Tibial artery (tissue), 4 donors: ENCODE results near the gene TBC1D1.

Experiments
- DNase-seq, 2 donors: peaks; one replicate each; pipeline ENCODE4 v3.0.0-alpha.2; 2019
- H3K27ac ChIP-seq, 2 donors: fragments of 200-600 bp; sonication (generic) in 1 of 2; 1 replicate in 1 of 2; 2 replicates in 1 of 2; pipeline ENCODE4 v1.5.1; 2018 to 2019; ENCODE audit warnings: mild to moderate bottlenecking in 1 of 2
- H3K27me3 ChIP-seq, 2 donors: fragments of 200-600 bp; sonication (generic) in 1 of 2; one replicate each; pipeline versions ENCODE4 v1.5.1 to v1.6.0; 2016 to 2019
- H3K36me3 ChIP-seq, 3 donors: fragments of 200-600 bp; sonication (generic) in 2 of 3; one replicate each; pipeline ENCODE4 v1.5.1; 2016 to 2019; ENCODE audit warnings: mild to moderate bottlenecking in 2 of 3
- H3K4me1 ChIP-seq, 4 donors: fragments of 200-600 bp; sonication (generic) in 2 of 4; 1 replicate in 3 of 4; 2 replicates in 1 of 4; pipeline ENCODE4 v1.5.1; 2016 to 2019
- H3K4me3 ChIP-seq, 2 donors: fragments of 200-600 bp; sonication (generic) in 1 of 2; 1 replicate in 1 of 2; 2 replicates in 1 of 2; pipeline ENCODE4 v1.5.1; 2018 to 2019; ENCODE audit warnings: mild to moderate bottlenecking in 2 of 2
- H3K9me3 ChIP-seq, 3 donors: fragments of 200-600 bp; sonication (generic) in 1 of 3; one replicate each; pipeline ENCODE4 v1.5.1; 2016 to 2019
- intact Hi-C: fragments of 100-400 bp; cut with DNase I; formaldehyde crosslinking; loops from one replicate; pipeline ENCODE4 v1.15.0; 2023; ENCODE audit warnings: low total_unique reads
- TF ChIP-seq, protein P1 (sequence below), 2 experiments: fragments of 200-600 bp in 1 of 2; fragments of 450-650 bp in 1 of 2; IDR thresholded peaks; one replicate each; pipeline ENCODE4 v1.5.1; 2017 to 2019; ENCODE audit warnings: antibody characterized with exemption in 2 of 2, mild to moderate bottlenecking in 1 of 2, moderate library complexity in 1 of 2

TBC1D1 gene

DNA sequence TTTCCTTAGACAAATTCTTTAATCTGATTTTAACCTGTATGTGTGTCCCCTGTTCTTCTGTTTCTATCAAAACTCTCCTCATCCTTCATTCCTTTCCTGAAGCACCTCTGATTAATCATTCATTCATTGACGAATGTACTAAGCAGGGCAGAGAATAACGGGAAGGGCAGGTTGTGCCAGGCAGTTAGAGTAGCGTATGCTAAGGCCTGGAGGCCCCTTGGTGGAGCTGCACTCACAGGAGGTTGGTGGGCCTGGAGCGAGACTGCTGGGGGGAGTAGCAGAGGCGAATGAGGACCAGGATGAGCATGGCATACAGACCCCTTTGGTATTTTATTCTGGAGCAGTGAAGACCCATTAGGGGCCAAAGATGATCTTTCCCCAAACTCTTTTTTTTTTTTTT, 91.9 kb downstream of the TBC1D1 start:
- Histone ChIP-seq H3K4me1 (peaks cover 0 to 84% (median 27%) of the 10 kb centered on the region in 4 donors), H3K9me3 (no peaks in the 10 kb centered on the region), H3K4me3 (no peak overlapping the region), H3K27me3 (no peaks in the 10 kb centered on the region), H3K27ac (peak overlapping the region; percentile 53 to 97), H3K36me3 (no peaks in the 10 kb centered on the region)
- TF ChIP-seq, protein P1, sequence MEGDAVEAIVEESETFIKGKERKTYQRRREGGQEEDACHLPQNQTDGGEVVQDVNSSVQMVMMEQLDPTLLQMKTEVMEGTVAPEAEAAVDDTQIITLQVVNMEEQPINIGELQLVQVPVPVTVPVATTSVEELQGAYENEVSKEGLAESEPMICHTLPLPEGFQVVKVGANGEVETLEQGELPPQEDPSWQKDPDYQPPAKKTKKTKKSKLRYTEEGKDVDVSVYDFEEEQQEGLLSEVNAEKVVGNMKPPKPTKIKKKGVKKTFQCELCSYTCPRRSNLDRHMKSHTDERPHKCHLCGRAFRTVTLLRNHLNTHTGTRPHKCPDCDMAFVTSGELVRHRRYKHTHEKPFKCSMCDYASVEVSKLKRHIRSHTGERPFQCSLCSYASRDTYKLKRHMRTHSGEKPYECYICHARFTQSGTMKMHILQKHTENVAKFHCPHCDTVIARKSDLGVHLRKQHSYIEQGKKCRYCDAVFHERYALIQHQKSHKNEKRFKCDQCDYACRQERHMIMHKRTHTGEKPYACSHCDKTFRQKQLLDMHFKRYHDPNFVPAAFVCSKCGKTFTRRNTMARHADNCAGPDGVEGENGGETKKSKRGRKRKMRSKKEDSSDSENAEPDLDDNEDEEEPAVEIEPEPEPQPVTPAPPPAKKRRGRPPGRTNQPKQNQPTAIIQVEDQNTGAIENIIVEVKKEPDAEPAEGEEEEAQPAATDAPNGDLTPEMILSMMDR (IDR thresholded peaks at IDR 0.05): no peak
- intact Hi-C loops: no loop called here
- DNase-seq: no peak

DNA sequence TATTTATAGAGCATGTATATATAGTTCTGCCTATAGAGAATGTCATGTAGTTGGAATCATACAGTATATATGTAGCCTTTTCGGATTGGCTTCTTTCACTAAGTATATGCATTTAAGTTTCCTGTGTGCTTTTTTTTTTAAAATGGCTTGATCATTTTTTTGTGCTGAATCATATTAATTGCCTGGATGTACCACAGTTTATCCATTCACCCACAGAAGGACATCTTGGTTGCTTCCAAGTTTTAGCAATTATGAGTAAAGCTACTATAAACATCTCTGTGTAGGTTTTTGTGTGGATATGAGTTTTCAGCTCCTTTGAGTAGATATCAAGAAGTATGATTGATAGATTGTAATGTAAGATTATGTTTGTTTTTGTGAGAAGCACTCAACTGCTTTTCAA, 93.1 kb downstream of the TBC1D1 start:
- TF ChIP-seq, protein P1 (IDR thresholded peaks at IDR 0.05): no peak
- intact Hi-C loops: no loop called here
- no peak for DNase-seq
- H3K36me3 ChIP-seq: no peaks in the 10 kb centered on the region
- H3K9me3 ChIP-seq: no peaks in the 10 kb centered on the region
- peaks cover 0 to 86% (median 29%) of the 10 kb centered on the region in 4 donors for H3K4me1 ChIP-seq
- H3K27ac ChIP-seq: peak overlapping the region in 1 of 2 donors; percentile 97
- H3K4me3 ChIP-seq: no peak overlapping the region
- H3K27me3 ChIP-seq: no peaks in the 10 kb centered on the region

DNA sequence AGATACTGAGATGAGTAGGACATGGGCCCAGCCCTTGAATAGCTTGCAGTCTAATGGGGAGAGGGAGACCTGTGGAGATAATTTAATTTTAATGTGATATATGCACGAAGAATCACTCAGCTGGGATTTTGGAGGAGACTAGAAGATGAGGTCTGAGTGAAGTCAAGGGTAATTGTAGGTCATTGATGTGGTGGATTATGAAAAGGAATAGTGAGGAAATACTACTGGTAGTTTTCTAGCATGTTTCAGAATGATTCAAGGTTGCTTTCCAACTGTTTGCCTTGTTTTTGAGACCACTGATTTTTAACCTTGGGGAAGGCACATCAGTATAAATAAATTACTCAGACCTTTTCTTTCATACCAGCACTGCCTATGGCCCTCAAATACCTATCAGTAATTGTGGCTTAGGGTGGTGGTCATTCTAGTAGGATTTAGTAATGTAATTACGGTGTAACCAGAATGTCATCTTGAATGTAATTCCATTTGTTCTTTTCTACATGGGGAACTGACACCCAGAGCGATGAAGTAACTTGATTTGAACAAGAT, 94.9 kb downstream of the TBC1D1 start:
- Histone ChIP-seq H3K36me3 (no peaks in the 10 kb centered on the region), H3K27ac (no peak overlapping the region), H3K27me3 (no peaks in the 10 kb centered on the region), H3K9me3 (no peaks in the 10 kb centered on the region), H3K4me3 (no peak overlapping the region), H3K4me1 (peaks cover 0 to 86% (median 47%) of the 10 kb centered on the region in 4 donors)
- no peak for DNase-seq
- TF ChIP-seq, protein P1 (IDR thresholded peaks at IDR 0.05): no peak
- intact Hi-C loops: no loop called here

DNA sequence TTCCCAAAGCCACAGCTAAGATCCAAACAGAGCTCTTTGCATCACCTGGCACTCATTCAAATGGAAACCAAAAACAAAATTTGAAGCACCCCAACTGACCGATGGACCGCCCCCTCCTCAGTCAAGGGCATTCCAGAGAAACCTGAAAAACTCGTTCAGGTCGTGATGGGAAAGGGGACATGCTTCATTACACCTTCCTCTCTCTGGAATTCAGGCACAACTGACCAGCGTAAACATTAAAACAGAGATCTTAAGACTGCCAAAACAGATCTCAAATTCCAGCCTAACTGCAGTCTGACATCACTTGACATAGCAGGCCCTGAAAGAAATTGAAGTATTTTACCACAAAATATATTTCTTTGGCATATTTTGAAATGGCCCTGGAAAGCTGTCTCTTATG, 97.8 kb downstream of the TBC1D1 start:
- peak overlapping the region; percentile 79 to 80 for H3K27ac ChIP-seq
- no peaks in the 10 kb centered on the region for H3K27me3 ChIP-seq
- H3K9me3 ChIP-seq: no peaks in the 10 kb centered on the region
- no peaks in the 10 kb centered on the region for H3K36me3 ChIP-seq
- peaks cover 0 to 83% (median 44%) of the 10 kb centered on the region in 4 donors for H3K4me1 ChIP-seq
- no peak overlapping the region for H3K4me3 ChIP-seq
- no peak for DNase-seq
- TF ChIP-seq, protein P1 (IDR thresholded peaks at IDR 0.05): no peak
- intact Hi-C loops: no loop called here

DNA sequence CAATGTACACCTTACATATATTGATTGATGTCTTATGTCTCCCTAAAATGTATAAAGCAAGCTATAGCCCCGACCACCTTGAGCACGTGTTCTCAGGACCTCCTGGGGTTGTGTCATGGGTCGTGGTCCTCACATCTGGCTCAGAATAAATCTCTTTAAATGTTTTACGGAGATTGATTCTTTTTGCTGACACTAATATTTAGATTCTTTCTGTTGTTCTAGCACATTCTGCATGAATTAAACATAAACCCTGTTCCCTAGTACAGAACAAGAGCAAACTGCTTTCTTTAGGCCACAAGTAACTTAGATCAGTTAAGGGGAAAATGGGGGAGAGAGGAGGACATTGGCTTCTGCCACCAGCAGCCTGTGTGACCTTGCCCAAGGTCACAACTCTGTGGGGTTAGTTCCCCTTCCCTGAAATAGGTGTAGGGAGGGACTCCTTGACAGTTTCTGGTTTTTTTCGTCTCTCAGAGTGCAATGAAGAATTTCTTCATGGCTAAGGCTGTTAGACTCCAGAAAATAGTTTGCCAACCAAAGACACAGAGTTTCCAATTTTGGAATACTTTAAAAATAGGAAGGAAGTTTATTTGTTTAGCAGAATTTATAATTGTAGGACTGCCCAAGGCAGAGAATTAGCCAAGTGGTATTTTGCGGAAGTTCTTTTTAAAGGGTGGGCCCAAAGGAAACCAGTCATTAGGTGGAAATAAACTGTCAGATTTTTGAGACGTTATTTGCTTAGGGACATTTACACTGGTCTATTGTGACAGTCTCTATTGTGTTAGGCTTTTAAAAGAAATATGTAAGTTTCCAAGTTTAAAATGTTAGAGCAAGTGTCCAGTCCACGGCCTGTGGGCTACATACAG, 98.7 kb downstream of the TBC1D1 start:
- peak overlapping the region; percentile 79 to 80 for H3K27ac ChIP-seq
- H3K36me3 ChIP-seq: no peaks in the 10 kb centered on the region
- H3K27me3 ChIP-seq: no peaks in the 10 kb centered on the region
- TF ChIP-seq, protein P1 (IDR thresholded peaks at IDR 0.05): peak in 1 of 2 experiments; percentile 8
- DNase-seq: no peak
- H3K4me3 ChIP-seq: no peak overlapping the region
- peaks cover 0 to 90% (median 49%) of the 10 kb centered on the region in 4 donors for H3K4me1 ChIP-seq
- intact Hi-C loops: no loop called here
- H3K9me3 ChIP-seq: no peaks in the 10 kb centered on the region
